Epithelial cell of proximal tubule (primary cell): ENCODE measurements around the gene CAPN9. TPM values are rescaled to one million over a fixed set of nuclear protein-coding genes. Genes with fewer than 3 reads are reported as not detected.

ENCODE experiments used
- DNase-seq: peaks from one replicate; pipeline ENCODE4 v3.0.0-alpha.2; 2011; ENCODE audit warnings: low read depth
- H3K4me3 ChIP-seq: 2 replicates; pipeline ENCODE4 v1.5.1; 2011; ENCODE audit warnings: low read depth, mild to moderate bottlenecking, low read length
- CTCF ChIP-seq: conservative IDR thresholded peaks from 2 replicates; pipeline ENCODE4 v1.5.1; 2012; ENCODE audit warnings: low read depth, mild to moderate bottlenecking, low read length
- total RNA-seq: library from RNA; depleted of rRNA; stranded (reverse); fragments of >200 nt; gene quantifications from 2 replicates; pipeline ENCODE4 v1.2.3, GENCODE V29; 2015

The CAPN9 gene
- total RNA-seq, 1 donor from 2014 or later = not detected

- TF ChIP-seq CTCF = no peak
- no peak for DNase-seq
- H3K4me3 ChIP-seq = no peak overlapping the region
These were observed 10.9 kb downstream of the CAPN9 start for GRCh38 chr1:230757856-230758708.

- TF ChIP-seq CTCF = no peak
- no peak for DNase-seq
- H3K4me3 ChIP-seq = no peak overlapping the region
These were observed 11.7 kb downstream of the CAPN9 start for GRCh38 chr1:230758709-230759368.

- TF ChIP-seq CTCF = no peak
- no peak overlapping the region for H3K4me3 ChIP-seq
- no peak for DNase-seq
These were observed 12.3 kb downstream of the CAPN9 start for GRCh38 chr1:230759369-230760065.

DNA sequence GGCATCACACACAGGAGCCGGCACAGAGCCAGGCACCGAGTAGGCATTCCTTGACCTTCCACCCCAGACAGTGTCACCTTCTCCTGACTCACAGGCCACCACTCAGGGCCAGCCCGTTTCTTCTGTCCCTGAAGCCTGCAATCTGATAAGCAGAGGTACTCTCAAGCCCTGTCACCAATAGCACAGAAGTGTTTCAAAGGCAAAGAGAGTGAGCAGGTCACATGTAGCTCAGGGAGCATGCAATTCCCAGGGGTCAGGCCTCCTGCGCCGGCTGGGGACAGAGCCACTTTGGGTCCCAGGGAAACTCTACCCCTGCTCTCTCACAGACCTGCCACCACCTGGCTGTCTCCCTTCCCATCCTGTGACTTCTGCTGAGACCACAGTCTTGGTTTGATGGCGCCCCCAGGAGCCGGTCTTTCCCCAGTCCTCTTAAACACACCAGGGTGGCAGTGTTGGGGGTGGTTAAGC, 13.2 kb downstream of the CAPN9 start:
- DNase-seq = no peak
- peak; percentile 19 for TF ChIP-seq CTCF
- no peak overlapping the region for H3K4me3 ChIP-seq

DNA sequence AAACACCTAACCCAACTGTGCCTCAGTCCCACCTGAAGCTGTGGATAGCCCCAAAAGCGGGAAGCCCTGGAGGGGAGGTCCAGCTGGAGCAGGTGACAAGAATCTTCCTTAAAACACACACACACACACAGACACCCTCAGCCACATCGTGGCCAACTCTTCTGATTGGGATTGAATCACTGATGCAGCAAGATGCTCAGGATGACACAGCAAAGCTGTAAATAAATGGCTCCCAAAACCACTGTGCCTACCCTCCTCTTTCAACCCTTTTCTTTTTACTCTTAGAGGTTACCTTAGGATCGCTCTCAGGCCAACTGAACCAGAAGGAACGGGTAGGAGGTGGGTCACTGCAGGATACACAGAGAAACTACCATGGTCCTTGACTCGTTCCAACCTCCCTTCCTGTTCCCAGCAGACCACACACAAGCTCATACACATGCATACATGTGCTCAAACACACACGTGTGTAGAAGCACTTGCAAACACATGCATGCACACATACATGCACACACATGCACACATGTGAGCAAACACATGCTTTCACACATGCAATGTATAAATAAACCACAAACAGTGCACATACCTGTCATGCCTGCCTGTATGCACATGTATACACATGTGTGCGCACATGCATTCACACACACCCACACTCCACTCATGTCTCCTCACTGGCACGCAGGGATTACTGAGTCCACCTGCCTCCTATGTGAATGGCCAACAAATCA, 14.4 kb downstream of the CAPN9 start:
- no peak overlapping the region for H3K4me3 ChIP-seq

More for the DNA sequence above, 14.4 kb downstream of the CAPN9 start:
- no peak for TF ChIP-seq CTCF
- no peak for DNase-seq
